GM21825 (cell line): ENCODE measurements around the gene GCNT1.
"Not testable (repeated sequence)": the region's sequence is repeated elsewhere in the genome, so short reads cannot be mapped to it uniquely, and the experiment has no call there.

ENCODE experiments used
- ATAC-seq: cut with Tn5 transposase; IDR thresholded peaks from one replicate; pipeline ENCODE4 v1.9.1; 2021; ENCODE audit warnings: mild to moderate bottlenecking, moderate library complexity; ENCODE audit not compliant: unreplicated experiment

GCNT1 gene

GRCh38 chr9:76458903-76459693 is at the start of gene GCNT1:
Gene GCNT1, plus strand, starts transcription at chr9:76459182. Its CDS starts 43,200 bp downstream, at chr9:76502382.
- peak; percentile 86 for ATAC-seq

GRCh38 chr9:76412638-76413037 is 46.3 kb upstream of the GCNT1 start:
- no peak for ATAC-seq

- no peak for ATAC-seq
Measured at GRCh38 chr9:76413658-76414057, 45.3 kb upstream of the GCNT1 start.

- peak; percentile 77 for ATAC-seq
Measured at GRCh38 chr9:76414661-76415060, 44.3 kb upstream of the GCNT1 start.

- ATAC-seq, result no peak
Measured at GRCh38 chr9:76415154-76415553, 43.8 kb upstream of the GCNT1 start.

- no peak for ATAC-seq
Measured at GRCh38 chr9:76415731-76416130, 43.3 kb upstream of the GCNT1 start.

GRCh38 chr9:76417394-76417793 is 41.6 kb upstream of the GCNT1 start:
- no peak for ATAC-seq

- ATAC-seq, result no peak
Measured at GRCh38 chr9:76419782-76420380, 39.1 kb upstream of the GCNT1 start.

GRCh38 chr9:76423216-76424177 is 35.5 kb upstream of the GCNT1 start:
- ATAC-seq, result no peak

- ATAC-seq, result no peak
Measured at GRCh38 chr9:76424491-76424890, 34.5 kb upstream of the GCNT1 start.

GRCh38 chr9:76425677-76426453 is 33.1 kb upstream of the GCNT1 start:
- ATAC-seq, result no peak

- ATAC-seq, result no peak
Measured at GRCh38 chr9:76426807-76427419, 32.1 kb upstream of the GCNT1 start.

GRCh38 chr9:76431601-76432000 is 27.4 kb upstream of the GCNT1 start:
- no peak for ATAC-seq

- ATAC-seq, result no peak
Measured at GRCh38 chr9:76433406-76433805, 25.6 kb upstream of the GCNT1 start.

GRCh38 chr9:76433836-76434235 is 25.1 kb upstream of the GCNT1 start:
- ATAC-seq, result no peak

- not testable (repeated sequence) for ATAC-seq
Measured at GRCh38 chr9:76434897-76435296, 24.1 kb upstream of the GCNT1 start.

- not testable (repeated sequence) for ATAC-seq
Measured at GRCh38 chr9:76437017-76437699, 21.8 kb upstream of the GCNT1 start.

GRCh38 chr9:76438841-76439588 is 20.0 kb upstream of the GCNT1 start:
- peak; percentile 57 for ATAC-seq
